HCT116 (cell line): ENCODE data around the gene TAOK3.

Source experiments
- CEBPB ChIP-seq: IDR thresholded peaks from 2 replicates; pipeline ENCODE4 v1.6.1; 2012; ENCODE audit warnings: low read depth
- CTCF ChIP-seq, 3 experiments: fragments of 200-600 bp in 1 of 3; sonication (generic) in 1 of 3; IDR thresholded peaks in 2 of 3; conservative IDR thresholded peaks in 1 of 3; 2 replicates each; pipeline ENCODE4 v1.5.1; 2012 to 2017; ENCODE audit warnings: low read depth in 2 of 3, low read length in 2 of 3, antibody characterized with exemption in 1 of 3, borderline replicate concordance in 1 of 3, control low read depth in 1 of 3, mild to moderate bottlenecking in 1 of 3, mixed read lengths in 1 of 3, mixed run types in 1 of 3, moderate library complexity in 1 of 3; ENCODE audit not compliant: insufficient read depth in 1 of 3
- FOSL1 ChIP-seq: IDR thresholded peaks from 2 replicates; pipeline ENCODE4 v1.6.1; 2012; ENCODE audit warnings: low read depth
- POLR2A ChIP-seq: IDR thresholded peaks from 2 replicates; pipeline ENCODE4 v1.7.0; 2011; ENCODE audit warnings: borderline replicate concordance; ENCODE audit not compliant: insufficient read depth, insufficient read length; ENCODE audit errors: extremely low read depth
- POLR2AphosphoS5 ChIP-seq: IDR thresholded peaks from 2 replicates; pipeline ENCODE4 v1.6.1; 2011; ENCODE audit warnings: mild to moderate bottlenecking, low read depth, low read length, moderate library complexity
- SRF ChIP-seq: IDR thresholded peaks from 2 replicates; pipeline ENCODE4 v1.6.1; 2012; ENCODE audit warnings: low read depth
- YY1 ChIP-seq: IDR thresholded peaks from 2 replicates; pipeline ENCODE4 v1.6.1; 2011; ENCODE audit warnings: low read length, low read depth, moderate library complexity, mild to moderate bottlenecking; ENCODE audit not compliant: insufficient replicate concordance; ENCODE audit errors: extremely low read depth
- ZBTB33 ChIP-seq: IDR thresholded peaks from 2 replicates; pipeline ENCODE4 v1.6.1; 2011; ENCODE audit warnings: mild to moderate bottlenecking, low read length, moderate library complexity; ENCODE audit not compliant: insufficient replicate concordance; ENCODE audit errors: extremely low read depth
- ZNF274 ChIP-seq: fragments of 200-500 bp; sonication (Bioruptor generic); IDR thresholded peaks from 2 replicates; pipeline ENCODE4 v1.6.1; 2014; ENCODE audit warnings: mild to moderate bottlenecking, low read depth, low read length, inconsistent platforms

GRCh38 chr12:118299791-118300460 is 72.8 kb downstream of the TAOK3 start:
- TF ChIP-seq POLR2A (no peak), CTCF (IDR thresholded peaks at IDR 0.05 in 2 of 3, conservative IDR thresholded peaks at IDR 0.05 in 1 of 3; ENCODE audit: borderline replicate concordance in 1 of 3, insufficient read depth in 1 of 3, low read depth in 2 of 3, low read length in 2 of 3) (no peak), CEBPB (no peak), FOSL1 (no peak), ZNF274 (no peak), YY1 (no peak), POLR2AphosphoS5 (no peak), SRF (no peak), ZBTB33 (no peak)
